ENCODE results near the gene VWA8.
A peak's percentile ranks its signal among the peaks of the same experiment; 100 is the strongest.

VWA8 gene

DNA sequence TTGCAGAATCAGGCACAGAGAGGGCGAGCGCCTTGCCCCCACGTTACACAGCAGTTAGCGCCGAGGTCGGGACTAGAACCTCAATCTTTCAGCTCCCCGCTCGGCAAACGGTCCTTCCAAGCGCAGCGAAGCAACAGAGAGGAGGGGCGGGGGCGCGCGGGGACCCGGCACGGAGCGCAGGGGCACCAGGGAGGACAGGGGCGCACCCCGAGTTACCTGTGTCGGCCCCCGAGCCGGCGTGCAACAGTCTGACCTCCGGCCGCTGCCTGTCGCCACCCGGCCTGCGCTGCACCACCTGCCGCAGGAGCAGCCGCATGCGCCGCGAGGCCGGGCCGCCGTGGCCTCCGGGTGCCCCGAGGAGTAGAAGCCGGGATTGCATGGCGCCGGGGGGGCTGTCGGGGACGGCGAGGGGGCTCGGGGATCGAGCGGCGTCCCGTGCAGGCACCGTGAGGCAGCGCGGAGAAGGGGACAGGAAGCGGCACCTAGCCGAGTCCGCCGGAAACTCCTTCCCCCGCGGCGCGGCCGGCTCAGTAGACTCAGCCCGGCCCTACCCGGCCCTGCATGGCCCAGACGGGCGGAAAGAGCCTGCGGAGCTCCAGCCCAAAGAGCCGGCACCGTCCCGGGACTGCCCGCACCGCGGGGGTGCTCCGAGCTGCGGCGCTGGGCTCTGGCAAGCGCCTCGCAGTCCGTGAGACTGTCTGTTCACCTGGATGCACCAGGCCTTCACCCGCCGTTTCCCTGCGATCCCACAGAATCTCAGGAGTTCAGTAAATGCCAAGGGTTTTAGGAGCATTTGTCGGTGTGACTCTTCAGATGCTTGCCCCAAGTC lies at the start of gene VWA8:
VWA8 (minus strand) TSS at position 473 of the 829 bp plus-strand sequence; CDS start at position 379, 94 bp downstream.
- peak; percentile 62 for DNase-seq

GRCh38 chr13:42009057-42009456 lies 48.1 kb upstream of the VWA8 start:
- no peak for DNase-seq

DNA sequence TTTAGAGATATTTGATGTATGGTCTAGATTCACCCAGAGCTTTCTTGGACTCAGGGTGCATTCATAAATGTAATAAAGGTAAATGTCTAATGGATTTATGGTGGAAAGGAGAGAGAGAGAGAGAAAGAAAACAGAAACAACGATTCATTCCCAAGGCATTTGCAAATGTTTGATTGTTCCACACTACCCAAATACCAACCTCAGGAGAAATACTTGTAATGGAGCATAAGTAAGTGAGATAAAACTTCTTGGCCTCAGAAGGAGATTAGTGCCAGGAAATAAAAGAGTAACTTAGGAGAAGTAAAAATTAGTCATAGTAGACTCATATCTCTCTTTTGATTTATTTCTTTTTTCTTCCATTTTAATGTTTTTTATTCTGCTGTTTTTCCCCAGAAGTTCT lies 46.9 kb upstream of the VWA8 start:
- DNase-seq: no peak

GRCh38 chr13:42002066-42002465 lies 41.2 kb upstream of the VWA8 start:
- DNase-seq: no peak

DNA sequence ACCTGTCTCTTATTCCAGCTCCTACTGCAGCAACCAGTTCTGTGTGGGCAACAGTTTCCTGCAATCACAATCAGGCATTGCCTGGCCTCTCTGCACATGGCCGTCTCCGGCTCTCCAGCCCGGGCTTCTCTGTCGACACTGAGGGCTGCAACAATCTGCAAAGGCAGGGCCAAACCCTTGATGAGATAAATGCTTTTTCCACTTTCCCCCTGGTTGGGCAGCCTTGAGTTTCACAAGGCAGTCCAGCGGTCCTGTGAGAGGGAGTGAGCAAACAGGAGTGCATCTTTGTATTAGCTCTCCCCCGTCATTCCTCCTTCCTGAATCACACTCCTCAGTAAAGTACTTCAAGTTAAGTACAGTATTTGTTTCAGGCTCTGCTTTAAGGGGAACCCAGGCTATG lies 40.7 kb upstream of the VWA8 start:
- no peak for DNase-seq

DNA sequence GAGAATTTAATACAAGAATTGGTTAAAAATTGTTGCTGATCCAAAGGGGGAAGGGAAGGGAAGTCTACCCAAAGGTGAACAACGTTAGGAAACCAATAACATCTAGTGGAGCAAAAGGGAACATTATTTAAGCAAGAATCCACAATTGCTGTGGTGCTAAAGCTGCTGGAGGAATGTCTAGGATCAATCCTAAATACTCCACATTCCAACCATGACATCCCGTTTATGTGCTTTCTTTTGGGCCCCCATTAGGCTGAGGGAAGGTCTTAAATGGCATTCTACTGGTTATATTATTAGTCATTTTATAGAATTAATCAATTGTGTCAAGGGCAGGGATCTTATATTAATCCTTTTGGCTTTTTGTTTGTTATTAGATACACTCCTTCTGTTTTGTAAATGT lies 39.9 kb upstream of the VWA8 start:
- no peak for DNase-seq

GRCh38 chr13:41997396-41997795 lies 36.5 kb upstream of the VWA8 start:
- no peak for DNase-seq

- DNase-seq: no peak
Measured at GRCh38 chr13:41995946-41996345, 35.0 kb upstream of the VWA8 start.

- DNase-seq: no peak
Measured at GRCh38 chr13:41995336-41995735, 34.4 kb upstream of the VWA8 start.

- DNase-seq: no peak
Measured at GRCh38 chr13:41994696-41995095, 33.8 kb upstream of the VWA8 start.

DNA sequence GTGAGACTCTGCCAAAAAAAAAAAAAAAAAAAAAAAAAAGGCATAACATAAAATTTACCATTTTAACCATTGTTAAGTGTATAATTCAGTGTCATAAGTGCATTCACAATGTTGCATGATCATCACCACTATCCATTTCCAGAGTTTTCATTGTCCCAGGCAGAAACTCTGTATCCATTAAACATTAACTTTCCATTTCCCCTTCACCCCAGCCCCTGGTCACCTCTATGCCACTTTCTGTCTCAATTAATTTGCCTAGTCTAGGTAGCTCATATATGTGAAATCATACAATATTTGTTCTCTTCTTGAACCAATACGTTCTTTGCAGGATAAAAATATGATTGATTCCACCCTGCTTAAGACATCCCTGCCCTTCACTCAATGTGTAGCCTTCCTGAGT lies 31.0 kb upstream of the VWA8 start:
- no peak for DNase-seq

DNA sequence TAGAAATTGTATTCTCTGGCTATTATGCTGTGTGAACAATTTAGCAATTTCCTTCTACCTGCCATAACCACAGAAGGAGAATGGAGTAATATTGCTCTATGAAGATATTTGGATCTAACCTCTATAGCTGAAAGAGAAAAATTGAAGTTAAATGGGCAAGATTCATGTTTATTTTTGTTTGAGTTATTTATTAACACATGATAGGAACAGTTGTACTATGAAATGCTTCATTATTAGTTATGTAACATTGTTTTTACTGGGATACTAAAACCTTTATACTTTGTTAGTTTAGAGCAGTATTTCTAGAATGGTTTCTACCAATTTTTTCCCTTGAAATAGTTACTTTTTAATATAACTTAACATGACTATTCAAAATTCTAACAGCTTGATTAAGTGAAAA lies 27.3 kb upstream of the VWA8 start:
- DNase-seq: no peak

DNA sequence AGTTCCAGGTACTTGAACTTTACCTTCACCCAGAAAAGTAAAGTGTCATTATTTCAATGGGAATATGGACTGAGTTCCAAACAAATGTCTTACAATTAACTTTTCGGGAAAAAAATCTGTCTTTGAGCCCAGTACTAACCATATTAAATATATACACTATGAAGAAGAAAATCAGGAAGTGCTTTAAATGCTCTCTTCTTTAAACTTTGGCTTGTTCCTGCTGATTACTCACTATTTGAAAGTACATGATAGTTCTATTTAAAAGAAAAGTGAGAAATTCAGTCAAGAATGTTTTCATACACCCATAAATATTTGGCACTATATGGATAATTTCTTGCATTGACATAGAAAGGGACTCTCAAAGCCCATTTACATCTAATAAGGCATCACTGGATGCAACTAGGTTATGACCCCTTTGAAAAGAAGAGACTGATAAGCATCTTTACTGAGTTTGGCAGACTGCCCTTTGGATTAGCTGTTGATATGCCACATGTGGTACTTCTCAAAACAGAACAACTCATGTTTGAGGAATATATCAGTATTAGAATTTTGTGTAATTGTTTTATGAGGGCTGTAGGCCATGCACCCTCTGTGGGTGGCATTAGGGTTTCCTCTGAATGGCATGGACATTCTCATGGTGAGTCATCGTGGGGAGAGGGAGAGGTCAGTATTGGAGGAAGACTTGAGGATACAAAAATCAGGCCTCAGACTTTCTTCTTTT lies 25.0 kb upstream of the VWA8 start:
- DNase-seq: no peak

DNA sequence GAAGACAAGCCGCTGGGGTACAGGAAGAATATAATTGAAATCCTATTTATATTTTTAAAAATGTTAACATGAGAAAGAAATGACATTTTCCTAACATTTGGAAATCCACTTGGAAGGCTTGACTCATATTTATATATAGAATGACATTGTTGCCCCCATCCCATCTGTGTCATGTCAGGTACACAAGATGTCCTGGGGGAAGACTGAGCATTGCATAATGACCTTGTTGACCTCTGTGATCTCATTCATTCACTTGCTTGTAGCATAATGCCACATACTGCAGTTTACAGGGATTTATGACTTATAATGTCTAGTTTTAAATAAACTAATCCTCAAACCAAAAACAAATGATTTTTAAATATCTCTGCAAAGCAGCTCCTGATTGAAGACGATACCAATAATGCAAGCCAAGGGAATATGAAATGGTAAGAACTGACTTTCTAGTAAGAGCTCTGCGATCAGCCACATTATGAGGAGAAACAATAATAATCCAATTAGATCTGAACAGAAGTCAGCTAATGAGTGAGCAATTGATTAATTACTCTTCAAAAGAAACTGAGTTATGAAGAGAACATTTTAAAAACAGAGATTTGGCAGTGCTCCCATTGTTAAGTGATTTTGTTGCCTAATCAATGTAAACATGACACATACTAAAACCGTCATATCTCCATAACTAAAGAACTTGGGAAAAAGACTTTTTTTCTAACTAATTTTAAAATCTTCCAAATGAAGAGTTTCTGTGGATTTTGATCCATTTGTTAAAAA lies 21.2 kb upstream of the VWA8 start:
- DNase-seq: no peak

DNA sequence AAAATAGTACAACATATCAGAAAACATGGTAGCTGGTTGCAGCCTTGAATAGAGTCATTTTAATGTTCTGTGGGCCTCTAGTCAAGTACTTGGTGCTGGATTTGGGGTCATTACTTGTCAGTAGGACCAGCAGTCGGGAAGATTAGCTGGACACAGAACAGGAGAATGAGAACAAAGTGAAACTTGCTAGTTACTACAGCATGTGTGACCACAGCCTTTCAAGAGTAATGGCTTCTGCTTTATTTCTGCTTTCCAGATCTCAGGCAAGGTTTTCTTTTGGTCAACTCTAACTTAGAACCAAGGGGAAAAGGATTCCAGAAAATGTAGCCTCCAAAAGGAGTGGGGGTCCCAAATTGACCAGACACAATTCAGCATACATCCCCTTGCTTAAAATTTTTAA lies 17.1 kb upstream of the VWA8 start:
- DNase-seq: no peak

DNA sequence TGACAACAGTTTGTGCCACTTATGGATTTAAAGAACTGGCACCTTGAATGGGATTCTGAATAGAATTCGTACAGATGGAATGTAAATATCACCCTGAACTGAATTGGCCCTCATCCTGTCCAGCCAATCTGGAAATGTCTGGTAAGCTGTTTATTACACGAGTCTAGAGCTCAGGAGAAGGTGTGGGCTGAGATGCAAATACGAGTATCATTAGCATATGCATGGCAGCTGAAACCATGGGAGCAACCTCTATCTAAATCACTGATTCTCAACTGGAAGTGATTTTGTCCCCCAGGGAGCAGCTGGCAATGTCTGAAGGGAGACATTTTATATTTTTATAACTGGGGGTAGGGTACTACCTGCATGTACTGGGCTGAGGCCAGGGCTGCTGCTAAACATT lies 15.6 kb upstream of the VWA8 start:
- no peak for DNase-seq

DNA sequence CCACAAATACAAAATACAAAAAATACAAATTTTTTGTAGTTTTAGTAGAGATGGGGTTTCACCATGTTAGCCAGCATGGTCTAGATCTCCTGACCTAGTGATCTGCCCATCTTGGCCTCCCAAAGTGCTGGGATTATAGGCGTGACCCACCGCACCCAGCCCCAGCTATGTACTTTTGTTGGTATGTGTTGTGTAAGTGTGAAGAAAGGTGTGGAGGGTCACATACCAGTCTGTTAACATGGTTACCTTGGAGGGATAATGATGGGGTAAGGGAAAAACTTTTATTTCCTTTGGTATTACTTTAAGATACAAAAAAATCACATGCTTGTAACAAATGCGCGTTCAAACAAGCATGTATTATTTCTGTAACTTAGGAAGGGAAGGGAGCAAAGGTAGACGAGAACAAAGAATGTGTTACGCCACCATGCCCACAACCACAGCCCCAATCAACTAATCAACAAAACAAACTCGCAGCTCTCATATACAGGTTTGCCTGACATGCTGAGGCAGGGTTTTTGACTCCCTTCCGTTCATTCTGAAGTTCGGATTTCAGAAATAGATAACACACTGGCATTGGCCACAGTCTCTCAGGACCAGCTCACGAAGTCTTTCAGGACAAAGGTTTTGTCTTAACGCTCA lies 13.5 kb upstream of the VWA8 start:
- DNase-seq: no peak

DNA sequence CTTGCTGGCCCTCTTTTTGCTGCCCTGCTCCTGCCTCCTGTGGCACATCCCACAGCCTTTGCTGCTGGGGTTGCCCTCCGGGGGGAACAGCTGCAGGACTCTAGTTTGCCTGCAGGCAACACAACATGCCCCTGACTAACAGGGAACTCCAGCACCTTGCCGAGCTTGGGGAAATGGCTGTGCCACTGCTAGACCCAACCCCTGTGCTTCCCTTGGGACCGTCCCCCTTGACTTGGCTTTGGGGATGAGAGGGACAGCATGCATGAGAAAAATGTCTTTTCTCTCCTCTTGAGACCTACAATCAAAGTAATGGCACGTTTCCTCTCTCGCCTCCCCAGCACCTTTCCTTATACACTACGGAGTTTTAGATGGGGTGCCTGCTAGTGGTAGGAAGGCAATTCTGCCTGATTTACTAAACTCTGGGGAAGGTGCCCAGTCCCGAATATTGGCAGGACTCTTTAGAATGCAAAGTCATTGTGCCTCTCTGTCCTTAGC lies 12.4 kb upstream of the VWA8 start:
- DNase-seq: no peak

- DNase-seq: no peak
Measured at GRCh38 chr13:41971848-41972247, 10.9 kb upstream of the VWA8 start.

- no peak for DNase-seq
Measured at GRCh38 chr13:41970918-41971317, 10.0 kb upstream of the VWA8 start.

GRCh38 chr13:41970022-41970421 lies 9.1 kb upstream of the VWA8 start:
- DNase-seq: no peak

GRCh38 chr13:41969072-41969471 lies 8.2 kb upstream of the VWA8 start:
- no peak for DNase-seq

- DNase-seq: no peak
Measured at GRCh38 chr13:41966671-41967070, 5.8 kb upstream of the VWA8 start.

Measured in NCI-H2171 (cell line).